KOPT-K1 (cell line): ENCODE measurements around the gene HGFAC.
"Not testable (repeated sequence)": the region's sequence is repeated elsewhere in the genome, so short reads cannot be mapped to it uniquely, and the experiment has no call there.

Experiments used
- H3K27ac ChIP-seq: fragments of 200-600 bp; sonication (generic); 2 replicates; pipeline ENCODE4 v1.5.1; 2016; ENCODE audit warnings: antibody characterized with exemption, mild to moderate bottlenecking, low read depth, low read length; ENCODE audit not compliant: poor library complexity, severe bottlenecking
- H3K36me3 ChIP-seq: fragments of 200-600 bp; sonication (generic); 2 replicates; pipeline ENCODE4 v1.5.1; 2017; ENCODE audit warnings: antibody characterized with exemption, mild to moderate bottlenecking, low read length, moderate library complexity; ENCODE audit not compliant: insufficient read depth
- H3K9me3 ChIP-seq: fragments of 200-600 bp; sonication (generic); 2 replicates; pipeline ENCODE4 v1.5.1; 2017; ENCODE audit warnings: antibody characterized with exemption, low read length, mild to moderate bottlenecking; ENCODE audit not compliant: insufficient read depth, poor library complexity, severe bottlenecking

HGFAC gene

DNA sequence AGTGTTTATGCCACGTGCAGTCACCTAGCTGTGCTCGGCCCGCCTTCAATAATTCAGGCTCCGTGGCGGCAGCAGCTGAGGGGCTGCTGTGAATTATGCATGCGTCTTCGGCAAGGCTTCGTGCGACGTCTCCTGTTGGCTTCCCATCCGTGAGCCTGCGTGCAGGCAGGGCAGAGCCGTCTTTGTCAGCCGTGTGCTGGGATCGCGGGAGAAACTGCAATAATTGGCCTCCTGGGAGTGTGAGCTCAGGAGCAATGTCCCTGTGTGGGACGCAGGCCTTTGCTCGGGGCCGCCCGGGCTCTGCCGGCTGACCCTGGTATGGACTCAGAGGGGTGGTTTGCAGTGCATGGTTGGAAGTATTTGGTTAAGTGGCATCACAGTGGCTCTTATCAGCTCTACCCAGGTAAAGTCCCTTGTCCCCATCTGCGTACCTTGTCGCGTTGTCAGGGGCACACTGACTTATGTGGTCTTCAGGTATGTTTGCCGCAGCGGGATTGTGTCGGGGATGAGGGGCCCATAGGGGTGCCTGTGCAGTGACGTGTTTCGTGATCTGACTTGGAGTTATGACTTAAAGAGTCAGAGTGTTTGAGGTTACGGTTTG is 34.5 kb upstream of the HGFAC start:
- Histone ChIP-seq H3K27ac (no peak overlapping the region), H3K9me3 (peaks cover 8% of the 10 kb centered on the region)

DNA sequence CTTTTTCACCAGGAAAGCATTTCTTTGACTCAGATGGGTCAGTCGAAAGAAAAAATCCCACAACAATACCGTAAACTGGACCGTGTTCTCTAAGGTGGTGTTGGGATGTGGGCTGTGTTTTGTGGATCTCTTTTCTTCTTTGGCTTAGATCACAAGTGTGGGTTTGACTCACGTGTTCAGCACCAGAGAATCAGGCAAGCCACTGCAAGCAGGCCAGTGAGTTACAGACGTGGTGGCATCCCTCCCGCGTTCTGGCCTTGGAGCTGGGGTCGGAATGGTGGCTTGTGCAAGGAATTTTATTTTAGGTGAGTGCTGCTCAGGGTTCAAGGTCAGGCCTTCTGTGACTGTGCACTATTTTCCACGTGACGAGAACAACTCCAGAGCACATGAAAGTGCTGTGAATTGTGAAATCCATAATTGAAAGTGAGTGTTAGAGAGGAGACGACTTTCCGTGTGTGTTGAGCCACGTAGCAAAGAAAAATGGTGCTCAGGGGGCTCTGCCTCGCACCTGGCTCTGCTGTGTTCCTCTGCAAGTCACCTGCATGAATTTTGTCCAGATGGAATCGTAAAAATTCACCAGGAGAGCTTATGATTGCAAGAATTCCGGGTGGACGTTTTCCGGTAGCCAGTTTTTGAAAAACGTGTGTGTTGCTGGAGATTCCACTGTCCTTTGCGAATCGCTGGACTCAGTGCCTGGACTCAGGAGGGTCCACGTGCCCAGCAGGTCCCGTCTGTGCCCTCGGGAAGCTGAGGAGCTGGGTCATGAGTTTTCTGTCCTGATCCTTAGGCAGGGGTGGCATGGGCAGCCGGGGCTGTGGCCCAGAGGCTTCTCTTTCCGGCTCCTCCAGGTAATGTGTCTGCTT is 33.6 kb upstream of the HGFAC start:
- H3K27ac ChIP-seq: no peak overlapping the region
- H3K9me3 ChIP-seq: peaks cover 8% of the 10 kb centered on the region
- H3K36me3 ChIP-seq: no peaks in the 10 kb centered on the region

More for the DNA sequence above, 34.5 kb upstream of the HGFAC start:
- H3K36me3 ChIP-seq: no peaks in the 10 kb centered on the region

GRCh38 chr4:3408793-3409330 is 32.9 kb upstream of the HGFAC start:
- peaks cover 8% of the 10 kb centered on the region for H3K9me3 ChIP-seq
- no peaks in the 10 kb centered on the region for H3K36me3 ChIP-seq
- no peak overlapping the region for H3K27ac ChIP-seq

DNA sequence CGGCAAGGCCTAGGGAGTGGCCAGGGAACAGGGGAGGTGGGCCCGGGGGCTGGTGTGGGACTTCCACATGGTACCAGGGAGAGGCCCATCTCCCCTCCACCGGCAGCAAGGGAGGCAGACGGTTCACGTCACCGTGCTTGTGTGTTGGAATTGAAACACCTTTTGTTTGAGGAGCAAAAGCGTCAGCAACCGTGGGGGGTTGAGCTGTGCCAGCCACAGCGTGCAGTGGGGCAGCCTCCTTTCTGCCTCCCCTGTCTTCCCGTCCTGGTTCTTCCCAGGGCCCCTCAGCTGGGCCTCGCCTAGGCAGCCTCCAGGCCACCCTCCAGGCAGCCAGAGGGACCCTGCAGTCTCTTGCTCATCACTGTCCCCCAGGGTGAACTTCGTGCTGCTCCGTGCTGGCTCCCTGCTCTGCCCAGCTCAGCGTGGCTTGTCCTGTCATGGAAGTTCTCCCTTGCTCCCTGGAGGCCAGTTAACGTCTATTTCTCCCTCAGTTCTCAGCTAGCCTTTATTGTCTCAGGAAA is 32.1 kb upstream of the HGFAC start:
- peaks cover 2% of the 10 kb centered on the region for H3K9me3 ChIP-seq
- no peak overlapping the region for H3K27ac ChIP-seq
- no peaks in the 10 kb centered on the region for H3K36me3 ChIP-seq

DNA sequence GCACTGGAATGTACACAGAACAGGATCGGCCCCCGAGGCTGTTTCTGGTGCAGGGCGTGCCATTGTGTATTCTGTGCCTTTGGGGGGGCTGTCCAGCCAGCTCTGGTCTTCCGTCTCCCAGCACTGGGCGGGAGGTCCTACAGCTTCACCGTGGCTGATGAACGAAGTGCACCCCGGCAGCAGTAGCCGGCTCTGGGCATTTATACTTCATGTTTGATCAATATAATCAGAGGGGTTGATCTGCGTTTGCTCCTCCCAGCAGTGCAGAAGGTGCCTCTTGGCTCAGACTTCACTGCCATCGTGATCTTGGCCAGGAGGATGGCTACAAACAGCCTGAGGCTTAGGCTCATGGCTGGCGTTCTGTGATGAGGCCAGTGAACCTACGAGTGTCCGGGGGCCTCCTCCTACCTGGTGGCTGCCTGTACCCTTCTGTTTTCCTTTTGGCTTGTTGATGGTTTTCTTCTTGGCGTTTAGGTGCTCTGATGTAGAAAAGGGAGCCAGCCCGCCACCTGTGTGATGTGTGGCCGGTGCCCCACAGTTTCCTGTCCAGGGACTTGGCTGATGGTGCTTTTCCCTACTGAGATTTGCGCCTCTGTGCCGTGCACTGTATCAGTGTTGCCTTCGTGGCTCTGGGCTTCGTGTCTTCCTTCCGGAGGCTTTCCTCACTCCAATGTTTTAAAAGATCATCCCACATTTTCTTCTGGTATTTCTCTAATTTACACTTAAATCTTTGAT is 31.2 kb upstream of the HGFAC start:
- Histone ChIP-seq H3K36me3 (no peaks in the 10 kb centered on the region), H3K27ac (no peak overlapping the region)

DNA sequence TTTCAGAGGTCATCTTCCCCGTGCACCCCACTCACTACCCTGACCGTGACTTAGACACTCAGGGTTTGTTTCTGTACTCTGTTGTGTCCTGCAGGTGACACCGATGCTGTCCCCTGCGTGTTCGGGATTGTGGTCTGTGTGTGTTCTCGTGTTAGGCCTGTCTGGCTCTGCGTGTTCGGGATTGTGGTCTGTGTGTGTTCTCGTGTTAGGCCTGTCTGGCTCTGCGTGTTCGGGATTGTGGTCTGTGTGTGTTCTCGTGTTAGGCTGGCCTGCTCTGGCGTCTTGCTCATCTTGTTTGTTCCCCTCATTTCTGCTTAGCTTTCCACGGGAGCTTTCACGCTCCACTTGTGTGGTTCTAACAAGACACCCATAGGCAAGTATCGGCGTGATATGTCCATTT is 30.6 kb upstream of the HGFAC start:
- not testable (repeated sequence) for H3K27ac ChIP-seq, H3K9me3 ChIP-seq, H3K36me3 ChIP-seq

More for the DNA sequence above, 31.2 kb upstream of the HGFAC start:
- no peaks in the 10 kb centered on the region for H3K9me3 ChIP-seq

GRCh38 chr4:3411676-3412075 is 30.1 kb upstream of the HGFAC start:
- Histone ChIP-seq H3K36me3 (no peaks in the 10 kb centered on the region), H3K27ac (no peak overlapping the region), H3K9me3 (no peaks in the 10 kb centered on the region)

DNA sequence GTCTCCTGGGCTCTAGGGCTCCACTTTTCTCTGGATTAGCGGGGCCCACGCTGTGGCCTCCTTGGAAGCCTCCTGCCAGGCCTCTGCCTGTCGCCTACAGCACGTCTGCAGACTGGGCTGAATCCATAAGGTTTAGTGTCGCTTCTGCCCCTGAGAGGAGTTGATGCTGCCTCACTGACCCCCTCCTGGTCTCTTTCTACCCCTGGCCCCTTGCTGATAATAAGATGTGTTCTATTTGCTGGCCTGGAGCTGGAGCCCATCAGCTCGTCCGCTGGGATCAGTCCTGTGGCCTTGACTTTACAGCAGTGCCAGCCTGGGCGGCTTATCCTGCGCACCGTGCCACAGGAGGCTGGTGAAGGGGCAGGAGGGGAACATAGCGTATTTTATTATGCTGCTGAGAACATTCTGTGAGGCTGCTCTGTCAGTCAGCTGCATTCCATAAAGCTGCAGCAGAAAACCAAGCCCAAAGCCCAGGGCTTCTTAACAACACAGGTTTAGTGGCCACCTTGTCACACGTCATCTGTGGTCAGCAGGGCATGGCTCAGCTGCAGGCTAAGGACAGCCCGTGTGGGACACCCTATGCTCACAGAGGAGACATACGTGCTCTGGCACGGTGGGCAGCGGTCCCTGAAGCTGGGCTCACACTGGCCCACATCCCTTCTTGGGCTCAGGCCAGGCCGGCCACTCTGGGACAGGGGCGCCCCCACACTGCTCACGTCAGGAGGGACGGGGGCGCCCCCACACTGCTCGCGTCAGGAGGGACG is 29.3 kb upstream of the HGFAC start:
- no peak overlapping the region for H3K27ac ChIP-seq
- no peaks in the 10 kb centered on the region for H3K36me3 ChIP-seq
- H3K9me3 ChIP-seq: no peaks in the 10 kb centered on the region

- Histone ChIP-seq H3K27ac (no peak overlapping the region), H3K36me3 (no peaks in the 10 kb centered on the region), H3K9me3 (no peaks in the 10 kb centered on the region)
These were observed 28.5 kb upstream of the HGFAC start for GRCh38 chr4:3413217-3413671.

- no peaks in the 10 kb centered on the region for H3K9me3 ChIP-seq
- no peak overlapping the region for H3K27ac ChIP-seq
- no peaks in the 10 kb centered on the region for H3K36me3 ChIP-seq
These were observed 27.9 kb upstream of the HGFAC start for GRCh38 chr4:3413675-3414420.

DNA sequence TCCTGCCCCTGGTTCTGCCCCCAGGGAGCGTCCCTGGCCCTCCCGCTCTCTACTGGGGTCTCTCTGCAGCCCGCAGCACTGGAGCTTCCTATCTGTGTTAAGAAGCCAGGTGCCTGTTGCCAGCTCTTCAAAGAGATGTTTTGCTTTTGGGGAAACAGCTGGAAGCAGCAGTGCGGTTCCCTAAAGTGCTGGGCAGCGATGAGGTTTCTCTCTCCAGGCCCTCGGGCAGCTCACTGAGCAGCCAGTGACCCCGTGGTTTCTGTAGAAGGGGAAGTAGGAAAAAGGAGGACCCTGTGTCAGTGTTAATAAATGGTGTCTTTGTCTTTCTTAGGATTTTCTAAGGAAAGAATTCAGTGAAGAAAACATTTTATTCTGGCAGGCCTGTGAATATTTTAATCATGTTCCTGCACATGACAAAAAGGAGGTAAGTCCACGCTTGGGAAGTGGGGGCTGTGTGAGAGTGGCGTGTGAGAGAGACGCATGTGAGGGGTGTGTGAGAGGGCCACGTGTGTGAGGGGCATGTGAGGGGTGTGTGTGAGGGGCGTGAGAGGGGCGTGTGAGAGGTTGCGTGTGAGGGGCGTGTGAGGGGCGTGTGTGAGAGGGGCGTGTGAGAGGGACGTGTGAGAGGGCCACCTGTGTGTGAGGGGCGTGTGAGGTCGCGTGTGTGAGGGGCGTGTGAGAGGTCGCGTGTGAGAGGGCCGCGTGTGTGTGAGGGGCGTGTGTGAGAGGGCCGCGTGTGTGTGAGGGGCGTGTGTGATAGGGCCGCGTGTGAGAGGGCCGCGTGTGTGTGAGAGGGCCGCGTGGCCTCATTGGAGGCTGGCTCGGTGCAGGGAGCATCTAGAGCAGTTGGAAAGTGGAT is 27.1 kb upstream of the HGFAC start:
- Histone ChIP-seq H3K36me3 (no peaks in the 10 kb centered on the region), H3K27ac (no peak overlapping the region), H3K9me3 (no peaks in the 10 kb centered on the region)

DNA sequence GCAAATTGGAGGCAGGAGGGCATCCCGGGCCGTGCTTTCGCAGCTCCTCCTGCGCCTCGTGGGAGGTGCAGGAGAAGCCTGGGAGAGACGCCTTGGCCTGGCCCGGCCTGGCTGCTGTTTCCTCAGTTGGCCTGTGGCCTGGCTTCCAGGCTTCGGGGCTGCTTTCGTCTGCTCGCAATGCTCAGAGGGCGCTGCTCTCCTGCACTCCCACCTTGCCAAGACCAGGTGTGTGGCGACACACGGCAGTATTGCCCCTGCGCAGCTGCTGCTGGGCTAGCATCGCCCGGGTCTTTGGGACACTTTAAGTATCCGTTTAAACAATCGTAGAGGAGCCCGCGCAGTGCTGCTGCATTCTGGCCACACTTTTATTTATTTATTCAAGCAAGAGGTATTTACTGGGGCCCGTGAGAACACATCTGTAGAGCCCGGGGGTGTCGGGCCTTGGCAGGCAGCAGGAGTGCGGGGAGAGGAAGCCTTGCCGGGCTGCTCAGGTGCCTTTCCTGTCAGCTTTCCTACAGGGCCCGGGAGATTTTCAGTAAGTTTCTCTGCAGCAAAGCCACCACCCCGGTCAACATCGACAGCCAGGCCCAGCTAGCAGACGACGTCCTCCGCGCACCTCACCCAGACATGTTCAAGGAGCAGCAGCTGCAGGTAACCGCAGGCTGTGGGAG is 26.2 kb upstream of the HGFAC start:
- Histone ChIP-seq H3K27ac (no peak overlapping the region), H3K9me3 (no peaks in the 10 kb centered on the region), H3K36me3 (no peaks in the 10 kb centered on the region)

GRCh38 chr4:3416270-3416669 is 25.5 kb upstream of the HGFAC start:
- no peak overlapping the region for H3K27ac ChIP-seq
- H3K36me3 ChIP-seq: no peaks in the 10 kb centered on the region

More at GRCh38 chr4:3416270-3416669, 25.5 kb upstream of the HGFAC start:
- no peaks in the 10 kb centered on the region for H3K9me3 ChIP-seq
